ENCODE results near the gene LIAS.
A peak's percentile ranks its signal among the peaks of the same experiment; 100 is the strongest.

The LIAS gene

DNA sequence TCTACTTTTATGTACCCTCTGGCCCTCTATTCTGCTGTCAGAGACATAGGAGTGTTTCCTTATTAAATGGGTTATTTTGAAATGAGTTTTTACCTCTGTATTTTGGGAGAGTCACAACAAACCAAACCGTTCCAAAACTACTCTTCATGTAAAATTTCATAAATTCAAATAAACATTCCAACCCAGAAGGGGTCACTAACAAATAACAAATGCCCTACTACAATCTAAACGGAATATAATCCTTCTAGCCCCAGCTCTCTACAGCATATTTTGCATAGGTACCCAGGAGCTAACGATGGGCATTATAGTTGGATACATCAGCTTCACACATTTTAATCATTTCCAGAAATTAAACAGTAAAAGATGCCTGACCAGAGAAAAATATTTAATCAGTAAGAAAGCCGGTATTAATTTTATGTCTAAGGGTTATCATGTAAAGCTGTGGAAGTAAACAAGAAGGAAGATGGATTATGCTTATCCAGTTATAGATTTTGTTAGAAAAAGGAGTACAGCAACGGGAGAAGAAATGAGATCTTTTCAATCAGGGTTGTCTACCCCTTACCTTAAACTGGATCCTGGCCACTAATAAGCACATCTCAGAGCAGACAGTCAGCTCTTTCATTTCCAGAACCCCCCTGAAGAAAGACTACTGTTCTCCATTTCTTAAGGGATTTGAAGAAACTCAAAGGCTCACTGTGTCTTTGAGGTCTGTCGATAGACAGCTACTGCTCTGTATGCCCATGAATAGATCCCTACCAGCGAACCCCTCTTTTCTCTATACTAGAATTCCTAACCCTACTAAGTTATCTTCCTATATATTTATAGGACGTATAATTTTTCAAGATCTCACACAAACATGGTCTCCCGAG is 67.2 kb downstream of the LIAS start:
- Histone ChIP-seq H3K27ac (peak overlapping the region; percentile 88 to 92), H3K27me3 (no peaks in the 10 kb centered on the region), H3K4me1 (peaks cover 0 to 51% (median 12%) of the 10 kb centered on the region in 4 donors), H3K4me3 (peak overlapping the region; percentile 68 to 77), H3K36me3 (no peaks in the 10 kb centered on the region), H3K9me3 (no peaks in the 10 kb centered on the region)
- intact Hi-C loops (cut with DNase I; ENCODE audit: low total_unique reads) = loop anchor here (2.0 to 5.0 kb wide), 4 partner anchors 69 to 171 kb away; partner anchors contain the start of genes LIAS, RPL9, SMIM14 and UBE2K
- TF ChIP-seq, protein P1, sequence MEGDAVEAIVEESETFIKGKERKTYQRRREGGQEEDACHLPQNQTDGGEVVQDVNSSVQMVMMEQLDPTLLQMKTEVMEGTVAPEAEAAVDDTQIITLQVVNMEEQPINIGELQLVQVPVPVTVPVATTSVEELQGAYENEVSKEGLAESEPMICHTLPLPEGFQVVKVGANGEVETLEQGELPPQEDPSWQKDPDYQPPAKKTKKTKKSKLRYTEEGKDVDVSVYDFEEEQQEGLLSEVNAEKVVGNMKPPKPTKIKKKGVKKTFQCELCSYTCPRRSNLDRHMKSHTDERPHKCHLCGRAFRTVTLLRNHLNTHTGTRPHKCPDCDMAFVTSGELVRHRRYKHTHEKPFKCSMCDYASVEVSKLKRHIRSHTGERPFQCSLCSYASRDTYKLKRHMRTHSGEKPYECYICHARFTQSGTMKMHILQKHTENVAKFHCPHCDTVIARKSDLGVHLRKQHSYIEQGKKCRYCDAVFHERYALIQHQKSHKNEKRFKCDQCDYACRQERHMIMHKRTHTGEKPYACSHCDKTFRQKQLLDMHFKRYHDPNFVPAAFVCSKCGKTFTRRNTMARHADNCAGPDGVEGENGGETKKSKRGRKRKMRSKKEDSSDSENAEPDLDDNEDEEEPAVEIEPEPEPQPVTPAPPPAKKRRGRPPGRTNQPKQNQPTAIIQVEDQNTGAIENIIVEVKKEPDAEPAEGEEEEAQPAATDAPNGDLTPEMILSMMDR (IDR thresholded peaks at IDR 0.05) = no peak
- no peak for DNase-seq

DNA sequence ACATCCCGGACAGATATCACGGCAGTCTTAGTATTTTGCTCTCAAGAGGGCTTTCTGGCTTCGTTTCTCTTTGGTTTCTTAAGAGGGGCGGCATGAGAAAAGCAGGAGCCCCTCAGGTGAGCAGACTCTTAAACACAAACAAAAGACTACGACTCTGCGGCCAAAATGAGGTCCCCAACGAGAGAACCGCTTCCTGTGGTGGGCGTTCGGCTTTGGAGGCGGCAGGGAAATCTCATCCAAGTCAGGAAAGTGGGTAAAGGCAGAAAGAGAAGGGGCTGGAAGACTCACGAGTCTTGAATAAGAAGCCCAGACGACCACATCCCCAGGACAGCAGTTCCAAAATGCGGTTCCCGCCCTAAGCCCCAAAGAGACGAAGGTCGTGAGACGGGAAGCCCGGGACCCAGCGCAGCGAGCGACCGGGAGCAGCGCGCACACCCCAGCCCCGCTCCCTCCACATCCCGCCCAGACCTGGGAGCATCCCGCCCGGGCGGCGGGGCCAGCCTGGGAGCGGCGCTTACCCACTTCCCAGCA is 68.0 kb downstream of the LIAS start:
- Histone ChIP-seq H3K4me3 (peak overlapping the region; percentile 68 to 77), H3K27me3 (no peaks in the 10 kb centered on the region), H3K36me3 (peaks cover 0 to under 1% (median 0%) of the 10 kb centered on the region in 3 donors), H3K4me1 (peaks cover 0 to 44% (median 12%) of the 10 kb centered on the region in 4 donors), H3K27ac (peak overlapping the region; percentile 88 to 92), H3K9me3 (no peaks in the 10 kb centered on the region)
- intact Hi-C loops (cut with DNase I; ENCODE audit: low total_unique reads) = loop anchor here (2.0 to 5.0 kb wide), 4 partner anchors 70 to 170 kb away; partner anchors contain the start of genes LIAS, RPL9, SMIM14 and UBE2K
- TF ChIP-seq, protein P1 (IDR thresholded peaks at IDR 0.05) = no peak
- no peak for DNase-seq

DNA sequence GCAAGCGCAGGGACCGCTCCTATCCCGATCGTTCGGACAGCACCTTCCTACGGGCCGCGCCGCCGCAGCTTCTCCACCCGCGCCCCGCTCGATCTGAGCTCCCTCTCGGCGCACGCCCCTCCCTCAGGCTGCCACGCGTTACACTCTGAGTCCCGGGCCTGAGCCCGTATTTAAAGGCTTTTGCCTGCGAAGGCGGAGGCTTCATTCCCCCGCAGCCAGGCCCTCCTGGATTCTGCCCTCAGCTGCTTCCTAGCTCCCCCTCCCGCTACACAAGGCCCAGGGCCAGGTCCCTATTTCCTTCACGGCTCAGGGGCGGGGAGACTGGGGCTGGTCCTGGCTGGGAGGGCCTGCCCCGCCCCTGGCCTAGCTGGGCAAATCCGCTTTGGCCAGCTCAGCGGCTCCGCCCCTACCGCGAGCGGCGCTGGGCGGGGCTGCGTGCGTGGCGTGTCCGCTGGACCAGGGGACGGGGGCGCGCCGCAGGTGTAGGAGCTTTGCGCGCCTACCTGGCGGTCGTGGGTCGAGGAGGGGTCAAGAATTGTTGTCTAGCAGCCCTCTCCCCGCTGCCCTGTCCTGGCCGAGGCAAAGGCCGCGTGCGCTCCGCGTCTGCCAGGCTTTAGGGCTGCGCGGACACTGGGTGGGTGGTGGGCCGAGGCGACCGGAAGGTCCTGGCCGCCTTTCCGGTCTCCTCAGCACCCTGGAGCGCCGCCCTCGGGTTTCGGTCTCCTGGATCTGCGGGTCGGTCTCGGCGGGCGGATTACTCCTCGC is 68.6 kb downstream of the LIAS start, which contains the start of gene UGDH:
TSS of gene UGDH (minus strand) at position 144 of the 765 bp plus-strand sequence. CDS start 5,927 bp downstream, outside the sequence.
- peaks cover 0 to 7% (median 1%) of the 10 kb centered on the region in 3 donors for H3K36me3 ChIP-seq
- DNase-seq = peak; percentile 98 to 99
- intact Hi-C loops (cut with DNase I; ENCODE audit: low total_unique reads) = loop anchor here (2.0 to 5.0 kb wide), 4 partner anchors 70 to 170 kb away; partner anchors contain the start of genes LIAS, RPL9, SMIM14 and UBE2K
- TF ChIP-seq, protein P1 (IDR thresholded peaks at IDR 0.05) = no peak
- H3K27me3 ChIP-seq = no peaks in the 10 kb centered on the region
- H3K27ac ChIP-seq = peak within 1 kb of the TSS; percentile 88 to 92
- peaks cover 0 to 37% (median 12%) of the 10 kb centered on the region in 4 donors for H3K4me1 ChIP-seq
- H3K9me3 ChIP-seq = no peaks in the 10 kb centered on the region
- peak within 1 kb of the TSS; percentile 68 to 77 for H3K4me3 ChIP-seq

DNA sequence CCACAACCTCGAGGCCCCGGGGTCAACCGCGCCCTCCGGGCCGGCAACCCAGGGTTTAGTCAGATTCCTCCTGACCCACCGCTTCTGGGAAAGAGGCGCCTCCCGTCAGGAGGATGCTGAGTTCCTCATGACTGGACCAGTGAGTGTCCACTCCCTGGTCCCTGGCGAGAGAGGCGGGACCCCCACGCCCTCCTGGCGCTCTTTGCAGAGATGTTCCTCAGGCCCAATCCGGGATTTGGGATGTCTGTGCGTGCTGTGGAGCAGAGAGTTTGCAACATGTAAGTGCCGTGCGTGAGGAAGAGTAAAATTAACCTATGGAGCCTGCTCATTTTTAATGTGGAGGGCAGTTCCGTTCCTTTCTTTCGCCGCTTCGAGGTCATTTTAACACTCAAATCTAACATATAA is 69.2 kb downstream of the LIAS start:
- Histone ChIP-seq H3K9me3 (no peaks in the 10 kb centered on the region), H3K4me3 (peak overlapping the region; percentile 68 to 77), H3K4me1 (peaks cover 0 to 33% (median 12%) of the 10 kb centered on the region in 4 donors), H3K36me3 (peaks cover 0 to 8% (median 7%) of the 10 kb centered on the region in 3 donors), H3K27ac (peak overlapping the region; percentile 88 to 92), H3K27me3 (no peaks in the 10 kb centered on the region)
- TF ChIP-seq, protein P1 (IDR thresholded peaks at IDR 0.05) = no peak
- intact Hi-C loops (cut with DNase I; ENCODE audit: low total_unique reads) = loop anchor here (5.0 kb wide), 3 partner anchors 71 to 169 kb away; partner anchors contain the start of genes LIAS, RPL9 and UBE2K
- DNase-seq = peak; percentile 90 to 93
